Adrenal gland (tissue), 5 donors: ENCODE data around the gene TGFA.

ENCODE experiments used
- POLR2A ChIP-seq, 2 donors: fragments of 450-650 bp; IDR thresholded peaks; one replicate each; pipeline ENCODE4 v1.6.1; 2017; ENCODE audit warnings: antibody characterized with exemption in 2 of 2, mild to moderate bottlenecking in 2 of 2, moderate library complexity in 1 of 2
- TF ChIP-seq, protein P1 (sequence below), 6 experiments: fragments of 450-650 bp in 4 of 6; fragments of 200-600 bp in 2 of 6; sonication (generic) in 1 of 6; IDR thresholded peaks; 1 replicate in 5 of 6; 2 replicates in 1 of 6; pipeline versions ENCODE4 v1.5.1 to v1.8.0; 2016 to 2021; ENCODE audit warnings: antibody characterized with exemption in 6 of 6, mild to moderate bottlenecking in 2 of 6, moderate library complexity in 1 of 6
- donor health status: DM: no; HTN: no; CAD: no.

DNA sequence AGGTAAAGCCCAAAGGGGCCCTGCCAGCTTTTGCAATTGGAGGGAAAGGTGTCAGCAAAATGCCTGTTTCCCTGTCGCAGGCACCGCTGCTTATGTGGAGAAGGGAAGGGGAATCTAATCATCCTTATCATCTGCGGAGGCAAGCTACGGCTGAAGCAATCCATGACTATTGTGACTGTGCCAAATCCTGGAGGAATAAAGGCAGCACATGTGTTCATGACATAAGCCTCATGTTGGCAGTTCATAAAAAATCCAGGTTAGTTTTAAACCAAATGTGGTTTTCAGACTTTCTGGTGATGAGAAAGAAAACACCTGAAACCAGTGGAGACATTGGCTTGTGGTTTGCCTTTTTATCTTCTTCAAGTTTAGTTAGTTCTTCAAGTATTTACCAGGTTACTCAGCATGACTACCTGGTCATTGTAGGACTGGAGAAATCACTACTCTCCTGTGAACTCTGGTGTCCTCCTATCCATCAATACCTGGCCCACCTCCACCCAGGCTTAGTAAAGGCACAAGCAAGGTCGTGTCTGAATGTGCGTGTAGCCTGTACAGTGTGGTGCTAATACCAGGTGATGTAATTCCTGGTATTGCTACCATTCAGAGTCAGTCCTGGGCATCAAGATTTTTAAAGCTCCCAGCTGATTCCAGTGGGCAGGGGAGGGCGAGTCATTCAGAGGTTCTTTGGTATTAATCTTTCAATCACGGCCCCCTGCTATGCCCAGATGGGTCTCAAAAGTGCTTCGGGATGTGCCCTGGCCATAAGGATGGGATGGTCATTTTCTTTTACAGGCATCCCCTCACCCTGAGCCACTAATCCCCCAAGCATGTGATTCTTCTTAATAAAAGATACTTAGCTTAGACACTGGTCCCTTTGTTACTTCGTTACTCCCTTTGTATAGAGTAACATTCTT is 96.8 kb downstream of the TGFA start:
- TF ChIP-seq, protein P1, sequence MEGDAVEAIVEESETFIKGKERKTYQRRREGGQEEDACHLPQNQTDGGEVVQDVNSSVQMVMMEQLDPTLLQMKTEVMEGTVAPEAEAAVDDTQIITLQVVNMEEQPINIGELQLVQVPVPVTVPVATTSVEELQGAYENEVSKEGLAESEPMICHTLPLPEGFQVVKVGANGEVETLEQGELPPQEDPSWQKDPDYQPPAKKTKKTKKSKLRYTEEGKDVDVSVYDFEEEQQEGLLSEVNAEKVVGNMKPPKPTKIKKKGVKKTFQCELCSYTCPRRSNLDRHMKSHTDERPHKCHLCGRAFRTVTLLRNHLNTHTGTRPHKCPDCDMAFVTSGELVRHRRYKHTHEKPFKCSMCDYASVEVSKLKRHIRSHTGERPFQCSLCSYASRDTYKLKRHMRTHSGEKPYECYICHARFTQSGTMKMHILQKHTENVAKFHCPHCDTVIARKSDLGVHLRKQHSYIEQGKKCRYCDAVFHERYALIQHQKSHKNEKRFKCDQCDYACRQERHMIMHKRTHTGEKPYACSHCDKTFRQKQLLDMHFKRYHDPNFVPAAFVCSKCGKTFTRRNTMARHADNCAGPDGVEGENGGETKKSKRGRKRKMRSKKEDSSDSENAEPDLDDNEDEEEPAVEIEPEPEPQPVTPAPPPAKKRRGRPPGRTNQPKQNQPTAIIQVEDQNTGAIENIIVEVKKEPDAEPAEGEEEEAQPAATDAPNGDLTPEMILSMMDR (IDR thresholded peaks at IDR 0.05): no peak
- no peak for TF ChIP-seq POLR2A (IDR thresholded peaks at IDR 0.05)
